GM13976 (cell line): ENCODE data around the gene JARID2.

Experiments
- DNase-seq: peaks from one replicate; pipeline ENCODE4 v3.0.0; 2012; ENCODE audit warnings: low spot score
- in situ Hi-C: fragments of 300-500 bp; cut with MboI; formaldehyde crosslinking; loops from one replicate; pipeline ENCODE4 v1.12.0; 2022; ENCODE audit warnings: low sequenced_read_pairs, mixed read lengths, inconsistent platforms; ENCODE audit not compliant: unreplicated experiment
- TF ChIP-seq, protein P1 (sequence below): IDR thresholded peaks from 2 replicates; pipeline ENCODE4 v1.5.1; 2012; ENCODE audit warnings: borderline replicate concordance, mild to moderate bottlenecking; ENCODE audit not compliant: insufficient read depth; ENCODE audit errors: extremely low read depth, missing control alignments, control extremely low read depth

Gene JARID2

GRCh38 chr6:15387118-15387517, 141.2 kb downstream of the JARID2 start:
- in situ Hi-C loops, result loop anchor here (25.0 kb wide), 1 partner anchor 1175 kb away; no protein-coding TSS in a partner anchor
- TF ChIP-seq, protein P1, sequence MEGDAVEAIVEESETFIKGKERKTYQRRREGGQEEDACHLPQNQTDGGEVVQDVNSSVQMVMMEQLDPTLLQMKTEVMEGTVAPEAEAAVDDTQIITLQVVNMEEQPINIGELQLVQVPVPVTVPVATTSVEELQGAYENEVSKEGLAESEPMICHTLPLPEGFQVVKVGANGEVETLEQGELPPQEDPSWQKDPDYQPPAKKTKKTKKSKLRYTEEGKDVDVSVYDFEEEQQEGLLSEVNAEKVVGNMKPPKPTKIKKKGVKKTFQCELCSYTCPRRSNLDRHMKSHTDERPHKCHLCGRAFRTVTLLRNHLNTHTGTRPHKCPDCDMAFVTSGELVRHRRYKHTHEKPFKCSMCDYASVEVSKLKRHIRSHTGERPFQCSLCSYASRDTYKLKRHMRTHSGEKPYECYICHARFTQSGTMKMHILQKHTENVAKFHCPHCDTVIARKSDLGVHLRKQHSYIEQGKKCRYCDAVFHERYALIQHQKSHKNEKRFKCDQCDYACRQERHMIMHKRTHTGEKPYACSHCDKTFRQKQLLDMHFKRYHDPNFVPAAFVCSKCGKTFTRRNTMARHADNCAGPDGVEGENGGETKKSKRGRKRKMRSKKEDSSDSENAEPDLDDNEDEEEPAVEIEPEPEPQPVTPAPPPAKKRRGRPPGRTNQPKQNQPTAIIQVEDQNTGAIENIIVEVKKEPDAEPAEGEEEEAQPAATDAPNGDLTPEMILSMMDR, result no peak
- no peak for DNase-seq

DNA sequence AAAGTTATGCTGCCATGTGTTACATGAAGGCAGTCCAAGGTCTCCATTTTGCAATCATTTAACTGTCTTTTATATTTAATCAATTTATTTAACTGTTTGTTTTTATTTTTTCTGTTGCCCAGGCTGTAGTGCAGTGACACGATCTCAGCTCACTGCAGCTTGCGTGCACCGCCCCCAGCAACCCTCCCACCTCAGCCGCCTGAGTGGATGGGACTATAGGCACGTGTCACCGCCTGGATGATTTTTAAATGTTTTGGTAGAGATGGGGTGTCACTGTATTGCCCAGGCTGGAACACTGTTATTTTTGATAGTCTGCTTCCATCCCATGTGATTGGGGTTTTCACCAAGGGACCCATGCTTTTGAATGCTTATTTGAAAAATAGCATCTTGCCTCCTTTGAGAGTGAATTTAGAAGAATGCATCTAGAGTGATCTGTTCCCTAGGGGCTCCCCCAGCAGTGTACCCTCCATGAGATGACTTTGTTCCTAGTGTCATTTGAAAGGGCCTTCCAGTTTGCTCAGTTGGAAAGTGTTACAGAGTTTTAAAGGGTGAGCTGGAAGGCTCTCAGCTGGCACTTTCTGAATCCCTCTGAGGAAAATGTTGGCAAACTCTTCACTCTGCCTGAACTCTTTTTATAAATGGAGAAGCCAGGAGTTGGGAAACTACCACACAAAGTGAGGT, 143.4 kb downstream of the JARID2 start:
- TF ChIP-seq, protein P1, result no peak
- DNase-seq, result no peak
- in situ Hi-C loops, result loop anchor here (25.0 kb wide), 1 partner anchor 1177 kb away; no protein-coding TSS in a partner anchor

DNA sequence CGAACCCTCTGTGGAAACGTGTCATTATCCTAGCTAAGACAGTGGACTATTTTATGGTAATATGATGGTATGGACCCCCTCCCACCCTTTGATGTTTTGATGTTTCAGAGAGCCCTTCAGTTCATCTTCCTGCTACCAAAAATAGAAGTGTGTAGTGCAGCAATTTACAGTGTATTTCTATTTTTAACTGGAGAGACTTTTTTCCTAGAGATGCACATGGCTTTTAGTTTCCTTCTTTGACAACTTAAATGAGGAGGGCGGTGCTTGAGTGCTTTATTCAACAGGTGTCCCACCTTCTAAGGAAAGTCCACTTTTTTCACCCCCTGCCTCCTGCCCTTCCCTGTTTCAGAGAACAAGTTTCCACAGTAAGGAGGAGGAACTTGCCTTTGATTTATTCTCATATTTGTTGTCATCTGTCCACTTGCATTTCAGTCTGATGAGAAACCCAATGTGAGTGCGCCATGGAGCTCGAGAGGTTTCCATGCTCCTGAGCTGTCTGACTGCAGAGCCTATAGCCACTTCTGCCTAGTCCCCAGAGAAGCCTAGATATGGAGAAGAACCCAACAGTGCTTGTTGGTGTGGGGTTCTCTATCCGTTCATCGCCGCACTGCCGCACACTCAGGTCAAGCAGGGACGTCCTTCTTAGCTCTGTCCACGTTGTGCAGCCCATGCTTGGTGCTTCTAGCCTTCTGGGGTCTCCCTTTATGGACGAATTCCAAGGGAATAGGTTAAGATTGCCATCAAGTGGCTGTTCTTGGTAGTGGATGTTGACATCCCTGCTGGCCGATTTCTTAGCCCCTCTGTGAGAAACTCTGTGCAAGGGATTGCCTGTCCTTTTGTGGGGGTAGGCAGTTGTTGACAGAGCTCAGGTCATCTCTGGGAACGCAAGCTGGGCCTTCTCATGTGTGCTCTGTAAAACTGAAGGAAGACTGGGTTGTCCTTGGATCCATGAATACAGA, 144.2 kb downstream of the JARID2 start:
- TF ChIP-seq, protein P1, result peak; percentile 51
- in situ Hi-C loops, result loop anchor here (25.0 kb wide), 1 partner anchor 1178 kb away; no protein-coding TSS in a partner anchor
- peak; percentile 59 for DNase-seq

- in situ Hi-C loops, result loop anchor here (25.0 kb wide), 1 partner anchor 1179 kb away; no protein-coding TSS in a partner anchor
Measured at GRCh38 chr6:15391500-15391899, 145.6 kb downstream of the JARID2 start.

DNA sequence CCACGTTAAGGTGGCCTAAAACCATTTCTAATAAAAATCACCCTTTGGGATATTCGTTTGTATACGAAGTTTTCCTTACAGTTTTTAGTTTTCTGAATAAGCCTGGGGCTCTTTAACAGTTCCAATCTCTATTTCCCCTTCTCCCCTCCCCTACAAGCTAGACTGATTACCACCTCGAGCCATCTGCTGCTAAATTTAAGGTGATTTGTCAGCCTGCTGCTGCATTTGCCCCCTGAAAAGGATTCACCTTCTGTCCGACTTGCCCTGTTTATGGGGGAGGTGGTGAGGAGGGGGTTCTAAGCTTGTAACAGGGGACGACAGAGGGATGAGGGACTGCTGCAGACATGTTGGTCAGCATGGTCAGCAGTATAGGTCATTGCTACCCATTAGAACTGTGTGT, 146.3 kb downstream of the JARID2 start:
- in situ Hi-C loops, result loop anchor here (25.0 kb wide), 1 partner anchor 1180 kb away; no protein-coding TSS in a partner anchor
- TF ChIP-seq, protein P1, result no peak
- DNase-seq, result no peak

More at GRCh38 chr6:15391500-15391899, 145.6 kb downstream of the JARID2 start:
- TF ChIP-seq, protein P1, result no peak
- no peak for DNase-seq

- in situ Hi-C loops, result loop anchor here (25.0 kb wide), 1 partner anchor 1181 kb away; no protein-coding TSS in a partner anchor
- TF ChIP-seq, protein P1, result no peak
- DNase-seq, result no peak
Measured at GRCh38 chr6:15393605-15394004, 147.7 kb downstream of the JARID2 start.
